ENCODE measurements around the gene RSPH9. TPM values are rescaled to one million over a fixed set of nuclear protein-coding genes. Genes with fewer than 3 reads are reported as not detected.

Gene RSPH9
- total and polyA plus RNA-seq, 7 donors: 0.11 to 0.59 (median 0.44) TPM; not detected in 3

DNA sequence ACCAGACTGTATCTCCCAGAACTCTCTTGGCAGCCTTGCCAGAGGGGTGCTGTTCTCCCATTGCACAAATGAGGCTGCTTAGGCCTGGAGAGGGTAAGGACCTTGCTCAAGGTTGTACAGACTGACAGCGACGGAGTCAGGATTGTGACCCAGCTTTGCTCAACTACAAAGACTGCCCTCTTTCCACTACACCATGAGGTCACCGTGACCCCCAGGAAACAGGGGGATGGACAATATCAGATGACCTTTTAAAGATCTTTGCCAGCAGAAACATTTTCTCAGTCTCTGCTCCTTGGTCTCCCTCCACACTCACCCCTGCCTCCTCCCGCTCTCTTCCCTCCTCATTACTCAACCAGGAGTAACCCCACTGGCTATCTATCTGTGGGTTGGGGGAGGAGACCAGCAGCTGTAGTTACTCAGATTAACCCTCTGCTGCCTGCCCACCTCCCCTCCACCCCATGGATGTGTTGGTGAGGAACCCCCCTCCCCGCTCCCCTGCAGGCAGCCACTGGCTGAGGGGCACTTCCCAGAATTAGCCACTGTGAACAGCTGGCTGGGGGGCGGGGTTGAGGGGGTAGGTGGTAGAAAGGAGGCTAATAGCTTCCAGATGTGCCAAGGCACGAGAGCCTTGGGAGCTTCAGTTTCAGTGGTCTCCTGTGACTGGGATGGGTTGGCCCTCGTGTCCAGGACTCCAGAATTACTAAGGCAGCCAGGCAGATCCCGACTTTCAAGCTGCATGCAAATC lies 69.6 kb downstream of the RSPH9 start:
- Histone ChIP-seq H3K27me3 (ENCODE audit: insufficient read depth in 3 of 3, low read length in 2 of 3) (no peaks in the 10 kb centered on the region), H3K4me1 (peaks cover 13% of the 10 kb centered on the region), H3K36me3 (ENCODE audit: insufficient read depth in 1 of 2, low read depth in 1 of 2) (no peaks in the 10 kb centered on the region), H3K27ac (no peak overlapping the region), H3K4me3 (no peak overlapping the region), H3K9me3 (no peaks in the 10 kb centered on the region)
- 44 to 60% (median 47%) methylated on average over 9 of the region's 9 CpGs for WGBS, 3 donors
- ATAC-seq (peak in 3 of 4 donors; percentile 27 to 48 (median 35)), DNase-seq (peak; percentile 53 to 79)
- intact Hi-C loops (cut with DNase I): no loop called here
- TF ChIP-seq, protein P1, sequence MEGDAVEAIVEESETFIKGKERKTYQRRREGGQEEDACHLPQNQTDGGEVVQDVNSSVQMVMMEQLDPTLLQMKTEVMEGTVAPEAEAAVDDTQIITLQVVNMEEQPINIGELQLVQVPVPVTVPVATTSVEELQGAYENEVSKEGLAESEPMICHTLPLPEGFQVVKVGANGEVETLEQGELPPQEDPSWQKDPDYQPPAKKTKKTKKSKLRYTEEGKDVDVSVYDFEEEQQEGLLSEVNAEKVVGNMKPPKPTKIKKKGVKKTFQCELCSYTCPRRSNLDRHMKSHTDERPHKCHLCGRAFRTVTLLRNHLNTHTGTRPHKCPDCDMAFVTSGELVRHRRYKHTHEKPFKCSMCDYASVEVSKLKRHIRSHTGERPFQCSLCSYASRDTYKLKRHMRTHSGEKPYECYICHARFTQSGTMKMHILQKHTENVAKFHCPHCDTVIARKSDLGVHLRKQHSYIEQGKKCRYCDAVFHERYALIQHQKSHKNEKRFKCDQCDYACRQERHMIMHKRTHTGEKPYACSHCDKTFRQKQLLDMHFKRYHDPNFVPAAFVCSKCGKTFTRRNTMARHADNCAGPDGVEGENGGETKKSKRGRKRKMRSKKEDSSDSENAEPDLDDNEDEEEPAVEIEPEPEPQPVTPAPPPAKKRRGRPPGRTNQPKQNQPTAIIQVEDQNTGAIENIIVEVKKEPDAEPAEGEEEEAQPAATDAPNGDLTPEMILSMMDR (IDR thresholded peaks at IDR 0.05): no peak

DNA sequence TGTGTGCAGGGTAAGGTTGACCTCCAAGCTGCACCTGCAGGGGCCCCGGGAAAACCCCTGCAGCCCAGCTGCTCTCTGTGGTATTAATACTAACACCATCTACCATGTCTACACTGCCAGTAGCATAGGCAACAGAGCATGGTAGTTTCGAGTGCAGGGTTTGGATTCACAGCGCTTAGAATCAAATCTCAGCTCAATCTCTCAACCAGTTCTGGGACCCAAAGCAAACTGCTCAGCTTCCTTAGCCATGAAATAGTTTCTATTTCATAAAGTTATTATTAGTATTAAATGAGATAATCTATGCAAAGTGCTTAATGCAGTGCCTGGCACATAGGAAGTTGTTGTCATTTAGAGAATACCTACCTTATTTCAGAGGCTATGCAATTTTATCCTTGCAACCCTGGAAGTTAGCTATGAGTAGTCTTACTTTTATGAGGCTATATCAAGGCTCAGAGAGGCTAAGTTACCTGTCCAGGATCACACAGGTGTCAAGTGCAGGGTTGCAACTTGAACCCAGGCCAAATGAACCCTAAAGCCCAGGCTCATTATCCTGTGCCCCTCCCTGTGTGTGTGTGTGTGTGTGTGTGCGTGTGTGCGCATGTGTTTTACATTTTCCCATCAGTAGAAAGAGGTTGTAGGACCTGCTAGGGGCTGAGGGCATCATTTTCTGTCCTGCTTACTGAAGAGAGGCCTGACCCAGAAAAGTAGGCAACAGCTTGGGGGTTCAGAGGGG lies 70.4 kb downstream of the RSPH9 start:
- 57 to 67% (median 57%) methylated on average over 5 of the region's 5 CpGs for WGBS, 3 donors
- H3K9me3 ChIP-seq: no peaks in the 10 kb centered on the region
- H3K27me3 ChIP-seq (ENCODE audit: insufficient read depth in 3 of 3, low read length in 2 of 3): no peaks in the 10 kb centered on the region
- H3K4me3 ChIP-seq: no peak overlapping the region
- intact Hi-C loops (cut with DNase I): no loop called here
- DNase-seq: no peak
- TF ChIP-seq, protein P1 (IDR thresholded peaks at IDR 0.05): no peak
- H3K27ac ChIP-seq: no peak overlapping the region
- ATAC-seq: no peak
- H3K4me1 ChIP-seq: peaks cover 13% of the 10 kb centered on the region
- H3K36me3 ChIP-seq (ENCODE audit: insufficient read depth in 1 of 2, low read depth in 1 of 2): no peaks in the 10 kb centered on the region

DNA sequence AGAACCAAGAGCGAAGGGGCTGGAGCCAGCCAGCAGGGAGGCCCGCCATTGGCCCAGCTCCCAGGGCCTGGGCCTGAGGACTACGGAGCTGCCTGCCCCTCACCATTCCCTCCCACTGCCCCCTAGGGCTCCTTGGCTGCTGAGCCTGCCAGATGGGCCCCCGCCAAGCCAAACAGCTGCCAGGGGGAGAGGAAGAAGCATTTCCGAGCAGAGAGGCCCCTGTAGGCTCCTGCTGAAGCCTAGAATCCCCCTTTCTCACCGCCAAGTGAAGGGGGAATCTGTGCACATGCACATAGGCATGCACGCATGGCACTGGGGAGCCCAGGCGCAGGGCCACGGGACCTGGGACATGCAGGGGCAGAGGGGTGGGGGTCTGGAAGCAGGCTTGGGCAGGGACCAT lies 71.3 kb downstream of the RSPH9 start:
- peaks cover 13% of the 10 kb centered on the region for H3K4me1 ChIP-seq
- DNase-seq (peak; percentile 48 to 72), ATAC-seq (peak in 1 of 4 donors; percentile 13)
- H3K4me3 ChIP-seq: no peak overlapping the region
- intact Hi-C loops (cut with DNase I): no loop called here
- WGBS, 3 donors: 34 to 48% (median 47%) methylated on average over 8 to 9 of the region's 9 CpGs
- no peaks in the 10 kb centered on the region for H3K27me3 ChIP-seq (ENCODE audit: insufficient read depth in 3 of 3, low read length in 2 of 3)
- H3K9me3 ChIP-seq: no peaks in the 10 kb centered on the region
- H3K27ac ChIP-seq: no peak overlapping the region
- no peaks in the 10 kb centered on the region for H3K36me3 ChIP-seq (ENCODE audit: insufficient read depth in 1 of 2, low read depth in 1 of 2)
- TF ChIP-seq, protein P1 (IDR thresholded peaks at IDR 0.05): no peak

DNA sequence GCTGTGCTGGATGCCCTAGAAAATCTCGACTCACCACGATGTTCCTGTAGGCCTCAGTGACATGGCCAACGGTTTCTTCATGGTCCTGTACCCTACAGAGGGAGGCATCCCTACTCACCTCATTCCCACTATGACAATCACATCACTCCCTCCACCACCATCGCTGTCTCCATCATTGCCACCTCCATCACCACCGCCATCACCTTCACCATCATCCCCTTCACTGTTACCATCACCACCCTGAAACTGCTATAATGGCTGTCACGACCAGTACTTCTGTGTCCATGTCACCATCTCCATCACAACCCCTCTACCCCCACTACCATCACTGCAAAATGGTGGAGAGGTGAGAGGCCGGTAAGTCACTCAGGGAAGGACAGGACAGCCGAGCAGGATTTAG lies 72.6 kb downstream of the RSPH9 start:
- intact Hi-C loops (cut with DNase I): no loop called here
- H3K27me3 ChIP-seq (ENCODE audit: insufficient read depth in 3 of 3, low read length in 2 of 3): no peaks in the 10 kb centered on the region
- H3K4me1 ChIP-seq: peaks cover 13% of the 10 kb centered on the region
- H3K9me3 ChIP-seq: no peaks in the 10 kb centered on the region
- WGBS, 3 donors: 79 to 83% (median 82%) methylated on average over 8 of the region's 8 CpGs
- no peaks in the 10 kb centered on the region for H3K36me3 ChIP-seq (ENCODE audit: insufficient read depth in 1 of 2, low read depth in 1 of 2)
- H3K4me3 ChIP-seq: no peak overlapping the region
- DNase-seq: no peak
- peak overlapping the region; percentile 30 for H3K27ac ChIP-seq
- TF ChIP-seq, protein P1 (IDR thresholded peaks at IDR 0.05): no peak
- no peak for ATAC-seq

All from psoas muscle (tissue), 8 donors.